HAP-1 (cell line): ENCODE results near the gene MKNK1.

ENCODE experiments used
- DNase-seq, 2 experiments: peaks; one replicate each; pipeline ENCODE4 v3.0.0-alpha.2; 2016 to 2020; ENCODE audit warnings: low spot score in 2 of 2
- H3K27me3 ChIP-seq: fragments of 250-450 bp; sonication (Bioruptor Pico); 2 replicates; pipeline ENCODE4 v1.5.1; 2020; ENCODE audit warnings: low read depth, mild to moderate bottlenecking, moderate library complexity
- H3K36me3 ChIP-seq: fragments of 250-450 bp; sonication (Bioruptor Pico); replicated peaks from 2 replicates; pipeline ENCODE4 v1.5.1; 2020; ENCODE audit warnings: mild to moderate bottlenecking
- H3K4me1 ChIP-seq: fragments of 250-450 bp; sonication (Bioruptor Pico); 2 replicates; pipeline ENCODE4 v1.5.1; 2020; ENCODE audit warnings: mild to moderate bottlenecking
- H3K4me3 ChIP-seq: fragments of 250-450 bp; sonication (Bioruptor Pico); 2 replicates; pipeline ENCODE4 v1.5.1; 2020; ENCODE audit warnings: mild to moderate bottlenecking, moderate library complexity
- H3K9me3 ChIP-seq: fragments of 250-450 bp; sonication (Bioruptor Pico); 2 replicates; pipeline ENCODE4 v1.5.1; 2020; ENCODE audit warnings: mild to moderate bottlenecking, moderate library complexity
- in situ Hi-C: fragments of 300-500 bp; cut with MboI; formaldehyde crosslinking; loops from 3 replicates; pipeline ENCODE4 v1.14.3; 2020; ENCODE audit warnings: low sequenced_read_pairs, inconsistent platforms, mixed read lengths

Gene MKNK1

DNA sequence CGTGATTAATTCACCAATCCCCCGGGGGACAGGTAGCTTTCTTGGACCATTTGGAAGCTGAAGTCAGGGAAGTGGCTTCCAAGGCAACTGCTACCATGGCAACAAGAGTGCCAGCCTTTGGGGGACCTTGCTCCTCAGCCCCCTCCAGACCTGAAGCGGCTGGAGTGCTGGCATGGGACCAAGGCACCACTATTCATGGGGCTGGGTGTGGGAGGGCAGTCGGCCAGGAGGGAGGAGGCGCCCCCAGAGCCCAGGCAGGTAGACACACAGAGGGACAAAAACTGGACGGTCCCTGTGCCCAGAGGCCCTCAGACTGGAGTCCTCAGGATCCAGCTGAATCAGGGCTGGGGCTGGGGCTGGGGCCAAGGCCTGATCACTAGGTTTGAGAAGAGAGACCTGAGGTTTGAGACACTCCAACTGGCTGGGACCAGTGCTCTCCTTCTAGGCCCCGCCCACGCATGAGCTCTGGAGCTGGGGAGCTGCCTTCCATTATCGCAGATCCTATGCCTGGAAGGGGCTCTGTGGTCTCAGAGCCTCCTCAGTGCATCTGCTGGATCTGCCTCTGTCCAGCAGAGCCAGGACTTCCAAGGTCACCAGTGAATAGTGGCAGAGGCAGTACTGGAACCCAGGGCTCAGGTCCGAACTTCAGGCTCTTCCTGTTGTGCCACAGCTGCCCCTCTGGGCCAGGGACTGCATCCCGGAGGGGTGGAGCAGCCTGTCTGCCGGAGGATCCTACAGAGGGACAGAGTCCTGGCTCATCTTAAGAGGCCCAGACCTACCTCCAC lies 49.3 kb downstream of the MKNK1 start:
- no peaks in the 10 kb centered on the region for H3K9me3 ChIP-seq
- H3K4me3 ChIP-seq = no peak overlapping the region
- peaks cover 3% of the 10 kb centered on the region; the same call in 1 of the 2 replicates for H3K4me1 ChIP-seq
- no peak for DNase-seq
- 0 out of 2 replicates have a peak, but pooled peaks cover 3% of the 10 kb centered on the region for H3K36me3 ChIP-seq
- H3K27me3 ChIP-seq = no peaks in the 10 kb centered on the region
- in situ Hi-C loops = no loop called here

DNA sequence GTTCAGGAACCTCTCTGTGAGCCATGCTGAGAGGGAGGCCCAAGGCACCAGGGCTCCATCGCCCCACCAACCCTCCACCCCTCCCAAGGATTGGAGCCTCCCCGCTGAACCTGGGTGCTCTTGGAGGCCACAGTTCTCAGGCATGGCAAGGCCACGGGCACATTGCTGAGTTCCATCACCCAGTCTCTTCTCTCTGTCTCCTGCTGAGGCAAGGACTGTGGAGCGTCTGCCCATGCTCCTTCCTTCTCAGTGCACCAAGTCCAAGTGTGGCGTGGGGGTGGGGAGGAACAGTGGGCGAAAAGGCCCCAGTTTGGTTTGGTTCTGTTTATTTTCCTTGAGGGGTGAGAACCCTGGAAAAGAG lies 49.9 kb downstream of the MKNK1 start:
- in situ Hi-C loops = no loop called here
- H3K36me3 ChIP-seq = 0 out of 2 replicates have a peak, but pooled peaks cover 3% of the 10 kb centered on the region
- no peak overlapping the region for H3K4me3 ChIP-seq
- DNase-seq = no peak
- H3K27me3 ChIP-seq = no peaks in the 10 kb centered on the region
- H3K9me3 ChIP-seq = no peaks in the 10 kb centered on the region
- H3K4me1 ChIP-seq = peaks cover 3% of the 10 kb centered on the region; the same call in 1 of the 2 replicates

DNA sequence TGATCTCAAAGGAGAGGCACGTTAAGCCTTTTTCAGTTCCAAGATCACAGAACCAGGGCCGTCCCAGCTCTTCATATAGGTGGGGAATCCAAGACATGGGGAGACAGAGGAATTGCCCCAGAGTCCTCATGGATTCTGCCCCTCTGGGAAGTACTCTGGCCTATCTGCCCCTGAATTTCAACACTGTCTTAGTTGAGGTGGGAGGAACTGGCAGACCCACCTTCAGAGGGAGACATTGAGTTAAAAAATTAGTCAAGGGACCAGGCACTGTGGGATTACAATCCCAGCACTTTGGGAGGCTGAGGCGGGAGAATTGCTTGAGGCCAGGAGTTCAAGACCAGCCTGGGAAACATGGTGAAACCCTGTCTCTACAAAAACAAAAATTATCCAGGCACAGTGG lies 50.6 kb downstream of the MKNK1 start:
- H3K4me3 ChIP-seq = no peak overlapping the region
- no peak for DNase-seq
- H3K4me1 ChIP-seq = peaks cover 2% of the 10 kb centered on the region; the same call in 1 of the 2 replicates
- 0 out of 2 replicates have a peak, but pooled peaks cover 3% of the 10 kb centered on the region for H3K36me3 ChIP-seq
- in situ Hi-C loops = no loop called here
- no peaks in the 10 kb centered on the region for H3K27me3 ChIP-seq
- no peaks in the 10 kb centered on the region for H3K9me3 ChIP-seq

DNA sequence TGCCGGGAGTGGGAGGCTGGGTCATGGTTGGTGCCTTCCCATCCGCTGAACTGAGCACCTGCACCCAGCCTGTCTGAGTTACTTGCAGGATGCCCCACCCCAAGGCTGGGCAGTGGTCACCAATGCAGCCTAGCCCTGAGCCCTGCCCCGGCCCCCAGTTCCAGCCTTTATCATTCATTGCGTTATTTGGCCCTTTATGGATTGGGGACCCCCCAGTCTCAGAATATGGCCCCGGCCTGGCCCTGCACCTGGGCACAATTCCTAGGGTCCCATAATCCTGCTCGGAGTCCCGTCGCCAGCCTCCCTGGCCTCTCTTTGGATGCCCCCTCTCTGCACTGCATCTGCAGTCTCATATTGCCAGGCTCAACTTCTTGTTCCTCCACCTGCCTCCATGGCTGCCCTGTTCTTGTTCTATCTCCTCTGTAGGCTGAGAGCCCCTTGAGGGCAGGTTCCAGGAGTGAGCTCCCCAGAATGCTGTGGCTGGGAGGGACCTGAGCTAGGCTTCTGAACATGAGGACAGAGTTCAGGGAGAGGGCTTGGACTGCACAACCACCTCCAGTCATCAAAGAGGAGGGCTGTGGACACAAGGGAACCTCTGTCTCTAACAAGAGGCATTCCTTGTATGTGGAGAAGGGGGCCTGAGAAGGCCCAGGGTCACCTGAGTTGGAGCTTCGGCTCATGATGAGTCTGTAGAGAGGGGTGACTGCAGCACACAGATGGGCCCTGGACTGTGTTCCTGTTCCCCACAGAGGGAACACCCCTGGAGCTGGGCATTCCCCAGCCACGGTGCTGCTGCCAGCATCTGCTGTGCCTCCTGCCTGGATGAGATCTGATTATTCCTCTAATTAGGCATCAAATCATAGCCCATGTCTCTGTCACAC lies 51.5 kb downstream of the MKNK1 start:
- no peaks in the 10 kb centered on the region for H3K36me3 ChIP-seq
- DNase-seq = no peak
- no peaks in the 10 kb centered on the region for H3K27me3 ChIP-seq
- H3K4me3 ChIP-seq = no peak overlapping the region
- in situ Hi-C loops = no loop called here
- H3K9me3 ChIP-seq = no peaks in the 10 kb centered on the region
- no peaks in the 10 kb centered on the region for H3K4me1 ChIP-seq

DNA sequence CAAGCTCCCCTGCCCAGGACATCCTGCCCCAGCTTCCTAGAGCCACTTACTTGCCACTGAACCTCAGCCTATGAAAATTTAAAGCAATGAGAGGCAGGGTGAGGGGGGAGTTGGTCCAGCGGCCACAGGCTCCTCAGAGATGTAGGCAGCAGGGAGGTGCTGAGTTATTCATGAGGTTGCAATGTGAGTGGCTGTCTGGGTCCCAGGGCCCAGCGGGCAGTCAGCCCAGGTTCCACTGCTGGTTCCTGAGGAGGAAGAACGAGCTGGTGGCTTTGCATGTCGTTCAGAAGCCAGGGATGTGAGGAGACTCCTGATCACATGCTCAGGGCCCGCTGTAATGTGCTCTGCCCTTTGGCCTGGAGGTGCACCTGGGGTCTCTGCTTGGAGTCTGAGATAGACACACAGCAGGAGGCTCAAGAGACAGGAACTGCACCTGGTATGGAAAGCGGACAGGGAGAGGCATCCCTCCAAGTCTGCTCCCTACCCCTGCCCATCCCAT lies 52.4 kb downstream of the MKNK1 start, which contains the start of gene KNCN:
KNCN (minus strand) TSS at position 51 of the 499 bp plus-strand sequence. CDS start 432 bp downstream, outside the sequence.
- Histone ChIP-seq H3K9me3 (no peaks in the 10 kb centered on the region), H3K4me1 (no peaks in the 10 kb centered on the region), H3K4me3 (no peak within 1 kb of the TSS), H3K27me3 (peaks cover 3% of the 10 kb centered on the region; the same call in 1 of the 2 replicates), H3K36me3 (no peaks in the 10 kb centered on the region)
- DNase-seq = no peak
- in situ Hi-C loops = no loop called here

- H3K4me1 ChIP-seq = no peaks in the 10 kb centered on the region
- in situ Hi-C loops = no loop called here
- H3K4me3 ChIP-seq = no peak overlapping the region
- no peaks in the 10 kb centered on the region for H3K9me3 ChIP-seq
- DNase-seq = no peak
- H3K36me3 ChIP-seq = no peaks in the 10 kb centered on the region
- H3K27me3 ChIP-seq = peaks cover 3% of the 10 kb centered on the region; the same call in 1 of the 2 replicates
These were observed 53.3 kb downstream of the MKNK1 start for GRCh38 chr1:46550751-46551231.

- H3K36me3 ChIP-seq = no peaks in the 10 kb centered on the region
- H3K27me3 ChIP-seq = peaks cover 9% of the 10 kb centered on the region; the same call in 1 of the 2 replicates
- H3K9me3 ChIP-seq = no peaks in the 10 kb centered on the region
- in situ Hi-C loops = no loop called here
- H3K4me1 ChIP-seq = no peaks in the 10 kb centered on the region
- peak in 1 of 2 experiments; percentile 60 for DNase-seq
- H3K4me3 ChIP-seq = no peak overlapping the region
These were observed 54.1 kb downstream of the MKNK1 start for GRCh38 chr1:46549697-46550681.

- peak; percentile 36 to 47 for DNase-seq
- Histone ChIP-seq H3K27me3 (peaks cover 17% of the 10 kb centered on the region), H3K4me1 (no peaks in the 10 kb centered on the region)
These were observed 56.3 kb downstream of the MKNK1 start for GRCh38 chr1:46547481-46548383.

GRCh38 chr1:46546210-46546609 lies 57.9 kb downstream of the MKNK1 start:
- in situ Hi-C loops = no loop called here
- H3K27me3 ChIP-seq = peaks cover 26% of the 10 kb centered on the region
- no peaks in the 10 kb centered on the region for H3K4me1 ChIP-seq
- no peaks in the 10 kb centered on the region for H3K36me3 ChIP-seq
- no peak overlapping the region for H3K4me3 ChIP-seq
- DNase-seq = no peak
- H3K9me3 ChIP-seq = no peaks in the 10 kb centered on the region

More at GRCh38 chr1:46547481-46548383, 56.3 kb downstream of the MKNK1 start:
- in situ Hi-C loops = no loop called here
- H3K4me3 ChIP-seq = no peak overlapping the region
- no peaks in the 10 kb centered on the region for H3K36me3 ChIP-seq
- no peaks in the 10 kb centered on the region for H3K9me3 ChIP-seq

DNA sequence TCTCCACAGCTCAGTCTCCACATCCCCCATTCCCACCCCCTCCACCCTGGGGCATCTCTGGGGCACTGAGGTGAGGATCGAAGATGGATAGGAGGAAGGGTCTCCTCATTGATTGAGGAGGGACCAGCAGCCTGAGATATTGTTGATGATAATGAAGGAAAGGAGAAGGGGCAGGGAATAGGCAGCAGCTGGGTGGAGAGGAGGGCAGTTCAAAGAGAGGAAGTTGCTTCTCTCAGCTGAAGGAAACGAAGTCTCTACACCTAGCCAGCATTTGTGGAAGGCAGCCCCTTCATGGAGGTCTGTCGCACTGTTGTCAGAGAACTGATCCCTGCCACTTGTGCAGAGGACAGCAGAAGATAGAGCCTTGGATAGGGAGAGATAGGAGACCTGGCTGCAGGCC lies 58.3 kb downstream of the MKNK1 start:
- H3K9me3 ChIP-seq = no peaks in the 10 kb centered on the region
- H3K4me3 ChIP-seq = no peak overlapping the region
- H3K36me3 ChIP-seq = no peaks in the 10 kb centered on the region
- H3K27me3 ChIP-seq = peaks cover 26% of the 10 kb centered on the region
- H3K4me1 ChIP-seq = no peaks in the 10 kb centered on the region
- no peak for DNase-seq
- in situ Hi-C loops = no loop called here

GRCh38 chr1:46544561-46545240 lies 59.4 kb downstream of the MKNK1 start:
- in situ Hi-C loops = no loop called here
- no peaks in the 10 kb centered on the region for H3K4me1 ChIP-seq
- H3K27me3 ChIP-seq = peaks cover 26% of the 10 kb centered on the region
- no peaks in the 10 kb centered on the region for H3K36me3 ChIP-seq
- H3K4me3 ChIP-seq = no peak overlapping the region
- H3K9me3 ChIP-seq = no peaks in the 10 kb centered on the region
- no peak for DNase-seq
